ENCODE results near the gene TADA2B. TPM values are rescaled to one million over a fixed set of nuclear protein-coding genes. Genes with fewer than 3 reads are reported as not detected.
A peak's percentile ranks its signal among the peaks of the same experiment; 100 is the strongest.

TADA2B gene
- total and polyA plus RNA-seq, 2 of the 4 experiments (the other 2 are of a cell fraction), result 6.1 to 8.6 TPM

DNA sequence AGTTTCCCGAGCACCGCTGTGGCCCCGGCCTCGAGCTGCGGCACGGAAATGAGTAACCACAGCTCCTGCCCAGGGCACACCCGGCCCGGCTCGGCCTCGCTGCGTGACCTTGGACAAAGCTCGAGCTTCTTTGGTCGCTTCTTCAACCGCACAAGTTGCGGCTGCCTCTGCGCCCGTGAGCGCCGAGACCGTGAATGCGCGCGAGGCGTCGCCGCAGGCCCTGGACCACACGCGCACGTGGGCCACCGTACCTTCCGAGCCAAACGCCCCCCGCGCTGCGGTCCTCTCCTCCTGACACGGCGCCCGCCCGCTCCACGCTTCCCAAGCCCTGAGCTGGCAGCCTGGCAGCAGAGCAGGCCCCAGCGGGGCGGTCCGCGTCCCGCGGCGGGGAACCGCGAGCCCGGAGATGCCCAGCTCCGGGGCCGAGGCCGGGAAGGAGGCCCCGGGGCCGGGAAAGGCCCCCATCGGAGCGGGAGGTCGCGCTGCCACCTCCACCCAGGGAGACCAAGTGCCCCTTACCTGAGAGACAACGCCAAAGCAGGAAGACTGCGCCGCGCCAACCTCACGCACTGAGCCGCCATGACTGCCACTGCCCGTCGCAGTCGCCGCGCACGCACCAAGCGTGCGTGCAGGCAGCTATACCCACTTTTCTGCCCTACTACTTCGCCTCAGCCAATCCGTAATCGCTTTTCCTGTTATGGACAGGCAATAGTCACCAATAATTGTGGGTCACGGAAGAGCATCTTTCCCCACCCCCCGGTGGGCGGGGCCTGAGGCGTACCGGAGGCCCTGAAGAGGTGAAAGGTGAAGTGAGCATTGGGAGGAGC lies 24.5 kb downstream of the TADA2B start, which contains the start of gene GRPEL1:
GRPEL1 (minus strand) TSS at position 613 of the 827 bp plus-strand sequence; CDS start at position 581, 32 bp downstream.
- H3K4me3 ChIP-seq (ENCODE audit: insufficient read depth, low read depth, low read length), result peak within 1 kb of the TSS; percentile 74
- H3K27ac ChIP-seq (ENCODE audit: insufficient read depth, low read length), result peak within 1 kb of the TSS; percentile 85
- dilution Hi-C loops (cut with HindIII; ENCODE audit: low sequenced_read_pairs, unreplicated experiment) (no loop called here), in situ Hi-C loops (cut with MboI; ENCODE audit: low sequenced_read_pairs) (no loop called here), intact Hi-C loops (cut with micrococcal nuclease) (loop anchor here (2.0 kb wide), 1 partner anchor 57 kb away; no protein-coding TSS in a partner anchor)
- peaks cover 2% of the 10 kb centered on the region; the same call in 1 of the 2 replicates for H3K27me3 ChIP-seq (ENCODE audit: control insufficient read depth, insufficient read depth, low read length)
- no TSS peak for BruUV-seq (replicated peaks)
- H3K9me3 ChIP-seq (ENCODE audit: control insufficient read depth, insufficient read depth, low read length), result no peaks in the 10 kb centered on the region
- H4K5ac ChIP-seq (ENCODE audit: low read depth, low read length), result peak within 1 kb of the TSS; percentile 33; the same call in 1 of the 2 replicates
- no peak within 1 kb of the TSS for H2BK15ac ChIP-seq (ENCODE audit: low read depth, low read length)
- peak within 1 kb of the TSS; percentile 74 for H3K14ac ChIP-seq (replicated peaks; ENCODE audit: low read depth, low read length)
- TF ChIP-seq BHLHE40 (IDR thresholded peaks at IDR 0.05; ENCODE audit: low read depth, low read length) (peak; percentile 65; the same call in 1 of the 2 replicates), POLR2A (IDR thresholded peaks at IDR 0.05; ENCODE audit: low read depth, low read length) (peak; percentile 95), RFX5 (IDR thresholded peaks at IDR 0.05; ENCODE audit: low read depth, low read length) (0 out of 2 replicates have a peak, but pooled peaks have one; percentile 14), MAZ (IDR thresholded peaks at IDR 0.05; ENCODE audit: borderline replicate concordance, low read depth, low read length) (peak; percentile 88; the same call in 1 of the 2 replicates), MXI1 (IDR thresholded peaks at IDR 0.05; ENCODE audit: borderline replicate concordance, low read depth, low read length) (peak; percentile 86)
- TF ChIP-seq, protein P1, sequence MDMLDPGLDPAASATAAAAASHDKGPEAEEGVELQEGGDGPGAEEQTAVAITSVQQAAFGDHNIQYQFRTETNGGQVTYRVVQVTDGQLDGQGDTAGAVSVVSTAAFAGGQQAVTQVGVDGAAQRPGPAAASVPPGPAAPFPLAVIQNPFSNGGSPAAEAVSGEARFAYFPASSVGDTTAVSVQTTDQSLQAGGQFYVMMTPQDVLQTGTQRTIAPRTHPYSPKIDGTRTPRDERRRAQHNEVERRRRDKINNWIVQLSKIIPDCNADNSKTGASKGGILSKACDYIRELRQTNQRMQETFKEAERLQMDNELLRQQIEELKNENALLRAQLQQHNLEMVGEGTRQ (IDR thresholded peaks at IDR 0.05; ENCODE audit: low read depth, low read length), result no peak
- TF ChIP-seq, protein P2, sequence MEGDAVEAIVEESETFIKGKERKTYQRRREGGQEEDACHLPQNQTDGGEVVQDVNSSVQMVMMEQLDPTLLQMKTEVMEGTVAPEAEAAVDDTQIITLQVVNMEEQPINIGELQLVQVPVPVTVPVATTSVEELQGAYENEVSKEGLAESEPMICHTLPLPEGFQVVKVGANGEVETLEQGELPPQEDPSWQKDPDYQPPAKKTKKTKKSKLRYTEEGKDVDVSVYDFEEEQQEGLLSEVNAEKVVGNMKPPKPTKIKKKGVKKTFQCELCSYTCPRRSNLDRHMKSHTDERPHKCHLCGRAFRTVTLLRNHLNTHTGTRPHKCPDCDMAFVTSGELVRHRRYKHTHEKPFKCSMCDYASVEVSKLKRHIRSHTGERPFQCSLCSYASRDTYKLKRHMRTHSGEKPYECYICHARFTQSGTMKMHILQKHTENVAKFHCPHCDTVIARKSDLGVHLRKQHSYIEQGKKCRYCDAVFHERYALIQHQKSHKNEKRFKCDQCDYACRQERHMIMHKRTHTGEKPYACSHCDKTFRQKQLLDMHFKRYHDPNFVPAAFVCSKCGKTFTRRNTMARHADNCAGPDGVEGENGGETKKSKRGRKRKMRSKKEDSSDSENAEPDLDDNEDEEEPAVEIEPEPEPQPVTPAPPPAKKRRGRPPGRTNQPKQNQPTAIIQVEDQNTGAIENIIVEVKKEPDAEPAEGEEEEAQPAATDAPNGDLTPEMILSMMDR (conservative IDR thresholded peaks at IDR 0.05; ENCODE audit: low read depth, low read length), result no peak
- TF ChIP-seq, protein P3, sequence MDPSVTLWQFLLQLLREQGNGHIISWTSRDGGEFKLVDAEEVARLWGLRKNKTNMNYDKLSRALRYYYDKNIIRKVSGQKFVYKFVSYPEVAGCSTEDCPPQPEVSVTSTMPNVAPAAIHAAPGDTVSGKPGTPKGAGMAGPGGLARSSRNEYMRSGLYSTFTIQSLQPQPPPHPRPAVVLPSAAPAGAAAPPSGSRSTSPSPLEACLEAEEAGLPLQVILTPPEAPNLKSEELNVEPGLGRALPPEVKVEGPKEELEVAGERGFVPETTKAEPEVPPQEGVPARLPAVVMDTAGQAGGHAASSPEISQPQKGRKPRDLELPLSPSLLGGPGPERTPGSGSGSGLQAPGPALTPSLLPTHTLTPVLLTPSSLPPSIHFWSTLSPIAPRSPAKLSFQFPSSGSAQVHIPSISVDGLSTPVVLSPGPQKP (IDR thresholded peaks at IDR 0.05; ENCODE audit: borderline replicate concordance, low read depth, low read length), result no peak
- peaks cover 3% of the 10 kb centered on the region; the same call in 1 of the 2 replicates for H3K9me1 ChIP-seq (ENCODE audit: insufficient read depth, low read length)
- peak within 1 kb of the TSS; percentile 59 to 80; a peak in 2 of 4 replicates for H4K8ac ChIP-seq (ENCODE audit: low read depth in 2 of 2, low read length in 2 of 2)
- H3K56ac ChIP-seq (ENCODE audit: extremely low read depth, insufficient read depth, low read length), result peak within 1 kb of the TSS; percentile 70; the same call in 1 of the 2 replicates
- no peak within 1 kb of the TSS for H2BK20ac ChIP-seq (ENCODE audit: low read depth, low read length)
- peaks cover 19% of the 10 kb centered on the region for H4K20me1 ChIP-seq (ENCODE audit: insufficient read depth, low read length)
- POLR2A ChIA-PET (ENCODE audit: unreplicated experiment), result interaction anchor here (0.6 to 1.0 kb wide), 4 partner anchors 27 to 340 kb away, joined by 3 to 4 read pairs (median 4); no protein-coding TSS in a partner anchor
- peak within 1 kb of the TSS; percentile 75 for H2AK5ac ChIP-seq (ENCODE audit: low read depth, low read length)
- peaks cover 7% of the 10 kb centered on the region; the same call in 1 of the 2 replicates for H3K4me1 ChIP-seq (ENCODE audit: control insufficient read depth, insufficient read depth, low read length)
- H4K91ac ChIP-seq (ENCODE audit: insufficient read depth, low read depth, low read length), result peak within 1 kb of the TSS; percentile 47; the same call in 1 of the 2 replicates
- peak within 1 kb of the TSS; percentile 70 for H3K4ac ChIP-seq (ENCODE audit: low read depth, low read length)
- peak within 1 kb of the TSS; percentile 79 for H3K9ac ChIP-seq (ENCODE audit: low read depth, low read length)
- H3K23ac ChIP-seq (ENCODE audit: low read depth, low read length), result peak within 1 kb of the TSS; percentile 85
- DNase-seq, result peak; percentile 99
- no peak within 1 kb of the TSS for H2BK120ac ChIP-seq (ENCODE audit: low read depth, low read length)
- H3K79me1 ChIP-seq (ENCODE audit: low read depth in 1 of 2, low read length in 2 of 2), result peaks cover 18 to 40% of the 10 kb centered on the region in 2 experiments
- H2BK5ac ChIP-seq (ENCODE audit: low read depth, low read length, poor library complexity, severe bottlenecking), result peak within 1 kb of the TSS; percentile 59
- peak within 1 kb of the TSS; percentile 97 for H2AFZ ChIP-seq (replicated peaks; ENCODE audit: low read length, poor library complexity)
- peak within 1 kb of the TSS; percentile 98 for H3K4me2 ChIP-seq (ENCODE audit: low read depth, low read length)
- H3K36me3 ChIP-seq (ENCODE audit: control insufficient read depth, insufficient read depth, low read length), result peaks cover 13% of the 10 kb centered on the region
- peak within 1 kb of the TSS; percentile 99 for H2AK9ac ChIP-seq (replicated peaks; ENCODE audit: low read depth, low read length, poor library complexity)
- peak; percentile 96 for ATAC-seq (ENCODE audit: low read depth)
- 0% methylated on average over 42 of the region's 81 CpGs; no CpG with 5 or more reads in 1 of the 2 experiments for WGBS, 2 experiments (ENCODE audit: extremely low coverage in 2 of 2, insufficient read length in 1 of 2)
- H3K18ac ChIP-seq (ENCODE audit: low read depth, low read length), result no peak within 1 kb of the TSS
- CTCF ChIA-PET, result interaction anchor here (0.6 to 1.5 kb wide), 3 partner anchors 24 to 158 kb away, joined by 3 to 4 read pairs (median 3); partner anchors contain the start of genes TADA2B and TBC1D14

Data from IMR-90 (cell line).